Activated T-cell treated with anti-CD3 and anti-CD28 coated beads for 1 hour (primary cell): ENCODE data around the gene ANO8.
A peak's percentile ranks its signal among the peaks of the same experiment; 100 is the strongest.
"Not testable (repeated sequence)": the region's sequence is repeated elsewhere in the genome, so short reads cannot be mapped to it uniquely, and the experiment has no call there.

Experiments
- DNase-seq: peaks from one replicate; pipeline ENCODE4 v3.0.0-alpha.2; 2020; ENCODE audit warnings: low read depth

ANO8 gene

GRCh38 chr19:17309198-17309964 lies 25.3 kb downstream of the ANO8 start, which contains the start of gene DDA1:
TSS of gene DDA1 (plus strand) at chr19:17309563. CDS start at chr19:17309655, 92 bp downstream.
- peak; percentile 97 for DNase-seq

- DNase-seq: no peak
These were observed 26.7 kb downstream of the ANO8 start for GRCh38 chr19:17307876-17308377.

GRCh38 chr19:17306285-17306714 lies 28.4 kb downstream of the ANO8 start:
- DNase-seq: no peak

DNA sequence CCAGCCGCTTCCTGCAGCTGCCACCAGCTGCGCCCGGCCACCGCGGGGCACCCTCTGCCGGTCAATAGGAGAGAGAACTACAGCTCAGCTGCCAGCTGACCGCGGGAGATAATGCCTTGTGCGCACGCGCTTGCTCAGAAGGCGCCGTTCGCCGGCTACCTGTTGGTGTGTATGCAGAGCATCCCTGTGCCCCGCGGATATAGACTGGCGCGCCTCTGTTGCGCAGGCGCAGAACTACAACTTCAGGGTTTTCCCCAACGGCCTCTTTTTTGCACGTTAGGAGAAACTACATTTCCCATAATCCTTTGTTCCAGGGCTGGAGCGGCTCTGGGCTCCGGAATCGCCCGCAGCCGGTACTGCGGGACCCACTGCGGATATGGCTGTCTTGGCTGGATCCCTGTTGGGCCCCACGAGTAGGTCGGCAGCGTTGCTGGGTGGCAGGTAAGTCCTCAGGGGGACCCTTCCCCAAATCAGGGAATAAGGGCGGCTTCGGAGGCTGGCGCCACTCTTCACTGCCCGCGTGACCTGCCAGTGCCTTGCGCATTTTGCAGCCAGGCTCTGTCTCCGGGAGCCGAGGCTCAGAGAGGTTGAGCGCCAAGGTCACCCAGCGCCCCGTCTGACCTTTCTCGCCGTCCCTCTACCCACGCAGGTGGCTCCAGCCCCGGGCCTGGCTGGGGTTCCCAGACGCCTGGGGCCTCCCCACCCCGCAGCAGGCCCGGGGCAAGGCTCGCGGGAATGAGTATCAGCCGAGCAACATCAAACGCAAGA lies 29.0 kb downstream of the ANO8 start, which contains the start of gene MRPL34:
Gene MRPL34, plus strand, starts transcription at position 356 of the 768 bp plus-strand sequence. Its CDS starts 21 bp downstream, at position 377.
- peak; percentile 87 for DNase-seq

DNA sequence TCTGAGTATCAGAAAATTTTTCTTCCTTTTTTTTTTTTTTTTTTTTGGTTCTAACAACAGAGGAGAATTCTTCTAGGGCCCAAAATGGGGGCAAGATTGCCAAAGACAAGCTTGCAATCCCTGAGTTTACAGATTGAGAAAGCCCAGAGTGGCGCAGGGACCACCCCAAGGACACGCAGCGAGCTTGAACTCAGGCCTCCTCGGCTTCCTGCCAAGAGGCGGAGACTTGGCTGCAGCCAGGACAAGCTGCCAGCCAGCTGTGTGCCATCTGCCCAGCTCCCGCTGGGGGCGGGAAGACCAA lies 29.5 kb downstream of the ANO8 start:
- DNase-seq: no peak

DNA sequence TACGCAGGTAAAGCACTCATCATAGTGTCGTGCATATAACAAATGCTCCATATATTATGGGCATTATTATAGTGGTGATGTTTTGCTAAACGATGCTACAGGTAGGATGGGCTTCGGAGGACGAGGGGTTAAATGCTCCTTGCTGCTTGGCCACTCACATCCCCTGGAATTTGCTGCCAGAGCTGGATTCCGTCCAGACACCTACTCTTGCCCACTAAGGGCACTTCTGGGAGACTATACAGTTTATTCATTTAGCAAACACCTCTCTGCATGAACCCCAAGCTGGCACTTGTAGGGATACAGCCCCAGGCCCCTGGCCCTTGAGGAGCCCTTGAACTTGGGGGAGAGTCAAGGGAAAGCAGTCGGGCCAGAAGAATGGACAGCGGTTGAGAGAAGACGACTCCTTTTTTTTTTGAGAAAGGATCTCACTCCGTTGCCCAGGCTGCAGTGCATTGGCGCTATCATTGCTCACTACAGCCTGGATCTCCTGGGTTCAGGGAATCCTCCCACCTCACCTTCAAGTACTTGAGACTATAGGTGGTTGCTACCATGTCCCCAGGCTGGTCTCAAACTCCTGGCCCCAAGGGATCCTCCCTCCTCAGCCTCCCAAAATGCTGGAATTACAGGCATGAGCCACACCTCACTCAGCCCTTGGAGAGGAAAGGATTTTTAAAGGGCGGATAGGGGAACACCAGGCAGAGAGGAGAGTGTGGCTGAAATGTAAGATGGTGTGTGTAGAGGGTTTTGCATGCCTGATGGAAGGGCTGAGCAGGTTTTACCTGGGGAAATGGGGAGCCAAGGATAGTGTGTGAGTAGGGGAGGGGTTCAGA lies 30.1 kb downstream of the ANO8 start:
- no peak for DNase-seq

- no peak for DNase-seq
These were observed 30.8 kb downstream of the ANO8 start for GRCh38 chr19:17303940-17304267.

- DNase-seq: peak; percentile 91
These were observed 31.3 kb downstream of the ANO8 start, which contains the start of gene ABHD8 for GRCh38 chr19:17303167-17303939. TSS of gene ABHD8 (minus strand) at chr19:17303425. CDS start at chr19:17301616, 1,809 bp downstream.

DNA sequence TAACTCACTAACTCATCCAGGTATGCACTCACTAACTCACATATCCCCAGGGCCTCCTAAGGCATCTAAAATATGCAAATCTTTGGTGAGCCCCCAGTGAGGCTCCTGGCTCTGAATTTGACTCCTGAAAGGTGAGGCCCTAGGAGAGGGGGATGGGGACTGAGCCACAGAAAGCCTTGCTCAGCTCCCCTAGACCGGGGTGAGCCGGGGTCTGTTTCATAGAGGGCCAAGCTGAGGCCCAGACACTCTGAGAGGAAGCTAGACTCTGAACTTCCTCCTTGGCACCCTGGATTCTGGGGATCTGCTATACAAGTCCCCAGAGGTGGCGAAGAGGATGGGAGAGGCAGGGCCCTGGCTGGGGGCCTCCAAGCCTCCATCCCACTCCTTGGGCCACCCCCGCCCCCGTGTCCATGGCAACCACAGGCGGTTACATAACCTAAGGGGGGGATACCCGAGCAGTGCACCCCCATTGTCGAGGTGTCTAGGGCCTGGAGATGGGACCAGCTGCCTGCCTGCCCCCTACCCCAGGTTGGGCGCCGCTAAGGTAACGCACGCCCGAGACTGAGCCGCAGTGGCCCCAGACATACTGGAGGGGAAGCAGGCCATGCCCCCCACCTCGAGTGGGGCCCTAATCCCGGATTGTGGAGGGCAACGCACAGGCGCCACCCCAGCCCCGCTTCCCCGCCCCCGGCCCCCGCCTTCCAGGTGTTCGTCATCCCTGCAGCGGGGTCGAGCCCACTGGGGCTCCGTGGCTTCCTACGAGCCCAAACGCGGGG lies 32.1 kb downstream of the ANO8 start:
- DNase-seq: no peak

DNA sequence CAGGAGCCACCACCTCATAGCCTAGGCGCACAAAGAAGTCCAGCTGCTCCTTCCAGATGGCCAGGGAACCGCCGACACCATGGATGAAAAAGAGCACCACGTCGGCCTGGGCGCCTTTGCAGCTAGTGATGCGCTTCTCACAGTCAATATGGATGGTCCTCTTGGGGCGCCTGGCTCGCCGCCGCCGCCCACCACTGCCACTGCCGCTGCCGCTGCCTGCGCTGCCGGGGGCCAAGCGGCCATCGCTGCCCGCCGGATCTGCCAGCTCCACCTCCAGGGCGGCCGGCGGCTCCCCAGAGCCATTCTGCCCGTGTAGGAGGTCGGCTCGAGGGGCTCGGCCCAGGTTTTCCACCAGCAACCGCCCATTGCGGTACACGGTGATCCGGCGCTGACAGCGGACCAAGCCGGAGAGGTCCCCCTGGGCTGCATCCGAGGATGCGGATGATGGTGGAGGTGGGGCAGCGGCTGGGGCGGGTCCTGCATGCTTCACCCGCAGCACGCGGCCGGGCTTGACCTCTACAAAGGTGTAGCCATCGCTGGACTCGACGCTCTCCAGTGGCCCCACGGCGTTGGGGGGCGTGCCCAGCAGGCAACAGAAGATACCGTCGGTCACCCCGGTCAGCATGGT lies 33.5 kb downstream of the ANO8 start:
- DNase-seq: no peak

- DNase-seq: no peak
These were observed 37.7 kb downstream of the ANO8 start for GRCh38 chr19:17296976-17297375.

- DNase-seq: no peak
These were observed 38.4 kb downstream of the ANO8 start for GRCh38 chr19:17296273-17296672.

DNA sequence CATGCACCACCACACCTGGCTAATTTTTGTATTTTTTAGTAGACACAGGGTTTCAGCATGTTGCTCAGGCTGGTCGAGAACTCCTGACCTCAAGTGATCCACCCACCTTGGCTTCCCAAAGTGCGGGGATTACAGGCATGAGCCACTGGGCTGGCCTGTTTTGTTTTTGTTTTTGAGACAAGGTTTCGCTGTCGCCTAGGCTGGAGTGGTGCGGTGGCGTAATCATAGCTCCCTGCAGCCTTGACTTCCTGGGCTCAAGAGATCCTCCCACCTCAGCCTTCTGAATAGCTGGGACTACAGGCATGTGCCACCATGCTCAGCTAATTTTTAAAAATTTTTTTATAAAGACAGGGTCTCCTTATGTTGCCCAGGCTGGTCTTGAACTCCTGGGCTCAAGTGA lies 39.1 kb downstream of the ANO8 start:
- not testable (repeated sequence) for DNase-seq

DNA sequence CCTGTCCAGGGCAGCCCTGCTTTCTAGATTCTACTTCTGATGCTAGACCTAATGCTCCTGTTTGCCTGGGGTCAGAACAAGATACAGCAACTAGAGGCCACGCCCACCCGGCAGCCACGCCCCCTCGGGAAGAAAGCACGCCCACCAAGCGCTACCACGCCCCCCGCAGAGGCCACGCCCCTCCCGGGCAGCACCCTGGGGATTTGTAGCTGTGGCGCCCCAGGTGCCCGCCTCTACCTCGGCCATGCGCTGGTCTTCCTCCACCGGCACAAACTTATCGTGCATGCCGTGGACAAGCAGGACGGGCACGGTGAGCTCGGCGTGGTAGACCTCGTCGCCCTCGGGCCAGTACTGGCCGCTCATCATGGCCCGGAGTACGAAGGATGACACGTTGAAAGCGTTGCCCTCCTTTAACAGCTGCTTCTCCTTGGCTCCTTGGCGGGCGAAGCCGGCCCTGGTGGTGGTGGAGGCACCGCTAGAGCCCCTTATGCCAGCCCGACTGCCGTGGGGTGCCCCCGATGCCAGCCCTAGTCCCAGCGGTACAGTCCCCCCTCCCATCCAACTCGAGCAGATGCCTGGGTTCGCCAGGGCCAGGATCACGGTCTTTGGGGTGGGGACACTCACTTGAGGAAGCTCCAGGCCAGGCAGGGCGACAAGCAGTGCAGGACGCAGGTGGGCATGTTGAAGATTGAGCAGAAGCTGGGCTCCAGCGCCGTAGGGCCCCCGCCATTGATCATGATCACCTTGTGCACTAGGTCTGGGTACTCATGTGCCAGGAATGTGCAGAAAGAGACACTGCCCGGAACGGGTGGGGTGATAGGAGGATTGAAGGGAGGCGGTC lies 40.4 kb downstream of the ANO8 start:
- DNase-seq: peak; percentile 35

GRCh38 chr19:17293605-17294004 lies 41.0 kb downstream of the ANO8 start:
- no peak for DNase-seq

GRCh38 chr19:17292301-17293074 lies 42.2 kb downstream of the ANO8 start:
- peak; percentile 69 for DNase-seq

- no peak for DNase-seq
These were observed 45.2 kb downstream of the ANO8 start for GRCh38 chr19:17289489-17289888.

DNA sequence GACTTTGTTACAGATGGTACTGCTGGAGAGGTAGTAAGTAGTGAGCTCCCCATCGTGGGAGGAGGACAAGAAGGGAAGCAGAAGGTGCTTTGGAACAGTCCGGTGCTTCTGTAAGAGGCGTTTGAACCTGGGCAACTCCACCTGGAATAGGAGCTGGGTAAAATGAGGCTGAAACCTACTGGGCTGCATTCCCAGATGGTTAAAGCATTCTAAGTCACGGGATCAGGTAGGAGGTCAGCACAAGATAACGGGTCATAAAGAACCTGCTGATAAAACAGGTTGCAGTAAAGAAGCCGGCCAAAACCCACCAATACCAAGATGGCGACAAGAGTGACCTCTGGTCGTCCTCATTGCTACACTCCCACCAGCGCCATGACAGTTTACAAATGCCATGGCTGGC lies 47.9 kb downstream of the ANO8 start:
- DNase-seq: no peak
